Stimulated activated CD8-positive, alpha-beta memory T cell treated with anti-CD3 and anti-CD28 coated beads, Interleukin-7, amount 100 ng/mL, for 1 hour (primary cell): ENCODE data around the gene MAD1L1.
"Not testable (repeated sequence)": the region's sequence is repeated elsewhere in the genome, so short reads cannot be mapped to it uniquely, and the experiment has no call there.

Source experiments
- DNase-seq, 2 donors: peaks; one replicate each; pipeline ENCODE4 v3.0.0-alpha.2; 2020; ENCODE audit warnings: low read depth in 2 of 2

MAD1L1 gene

GRCh38 chr7:1883834-1884582, 348.7 kb downstream of the MAD1L1 start:
- DNase-seq, result no peak

- no peak for DNase-seq
Measured at GRCh38 chr7:1883031-1883761, 349.5 kb downstream of the MAD1L1 start.

GRCh38 chr7:1882451-1882850, 350.3 kb downstream of the MAD1L1 start:
- DNase-seq, result no peak

GRCh38 chr7:1881946-1882345, 350.8 kb downstream of the MAD1L1 start:
- DNase-seq, result no peak

GRCh38 chr7:1876641-1877040, 356.1 kb downstream of the MAD1L1 start:
- not testable (repeated sequence) for DNase-seq

GRCh38 chr7:1875392-1876199, 357.1 kb downstream of the MAD1L1 start:
- not testable (repeated sequence) for DNase-seq

GRCh38 chr7:1874590-1875391, 358.0 kb downstream of the MAD1L1 start:
- DNase-seq, result not testable (repeated sequence)

GRCh38 chr7:1873857-1874589, 358.7 kb downstream of the MAD1L1 start:
- no peak for DNase-seq

GRCh38 chr7:1873421-1873820, 359.3 kb downstream of the MAD1L1 start:
- no peak for DNase-seq

- DNase-seq, result no peak
Measured at GRCh38 chr7:1873070-1873405, 359.7 kb downstream of the MAD1L1 start.

GRCh38 chr7:1872191-1873069, 360.3 kb downstream of the MAD1L1 start:
- DNase-seq, result no peak

- DNase-seq, result no peak
Measured at GRCh38 chr7:1869452-1870130, 363.2 kb downstream of the MAD1L1 start.

- no peak for DNase-seq
Measured at GRCh38 chr7:1868516-1869165, 364.1 kb downstream of the MAD1L1 start.

- DNase-seq, result no peak
Measured at GRCh38 chr7:1867370-1868260, 365.1 kb downstream of the MAD1L1 start.

- no peak for DNase-seq
Measured at GRCh38 chr7:1866601-1867000, 366.1 kb downstream of the MAD1L1 start.

GRCh38 chr7:1865571-1866255, 367.0 kb downstream of the MAD1L1 start:
- no peak for DNase-seq

GRCh38 chr7:1865000-1865555, 367.7 kb downstream of the MAD1L1 start:
- DNase-seq, result no peak
